Measurements from ENCODE around the gene SLC15A3. TPM values are rescaled to one million over a fixed set of nuclear protein-coding genes. Genes with fewer than 3 reads are reported as not detected.

Gene SLC15A3
- 0.54 to 1.6 TPM (median 0.62 TPM) in 3 replicates for total RNA-seq
- long read RNA-seq, partial matches to known transcripts: 0 of 1 reads
- long read RNA-seq, other reads (novel, unspliced or antisense): 0 of 1 reads

- H3K4me3 Mint-ChIP-seq (ENCODE audit: unreplicated experiment): peak within 1 kb of the TSS; percentile 56
Measured at GRCh38 chr11:60951904-60952741, at the start of gene SLC15A3. SLC15A3 (minus strand) TSS chr11:60952176; CDS start chr11:60951551, 625 bp downstream.

GRCh38 chr11:61000426-61000825 lies 48.5 kb upstream of the SLC15A3 start:
- TF ChIP-seq CTCF (IDR thresholded peaks at IDR 0.05): no peak
- peaks cover 8% of the 10 kb centered on the region for H3K27me3 Mint-ChIP-seq (ENCODE audit: low read depth)
- no peaks in the 10 kb centered on the region for H3K9me3 Mint-ChIP-seq (ENCODE audit: low read depth)
- DNase-seq (ENCODE audit: low spot score): peak; percentile 54
- peaks cover 11% of the 10 kb centered on the region for H3K4me1 Mint-ChIP-seq (ENCODE audit: low read depth)
- no peaks in the 10 kb centered on the region for H3K36me3 Mint-ChIP-seq (ENCODE audit: low read depth)
- no peak overlapping the region for H3K4me3 Mint-ChIP-seq (ENCODE audit: unreplicated experiment)
- no peak overlapping the region for H3K27ac Mint-ChIP-seq (ENCODE audit: unreplicated experiment)

More at GRCh38 chr11:60951904-60952741, at the start of gene SLC15A3:
- no peak for DNase-seq (ENCODE audit: low spot score)
- Mint-ChIP-seq H3K9me3 (ENCODE audit: low read depth) (no peaks in the 10 kb centered on the region), H3K27ac (ENCODE audit: unreplicated experiment) (peak within 1 kb of the TSS; percentile 24), H3K36me3 (ENCODE audit: low read depth) (no peaks in the 10 kb centered on the region), H3K4me1 (ENCODE audit: low read depth) (peaks cover 10% of the 10 kb centered on the region), H3K27me3 (ENCODE audit: low read depth) (peaks cover 13% of the 10 kb centered on the region)
- no peak for TF ChIP-seq CTCF (IDR thresholded peaks at IDR 0.05)

- no peaks in the 10 kb centered on the region for H3K9me3 Mint-ChIP-seq (ENCODE audit: low read depth)
- peaks cover 29% of the 10 kb centered on the region for H3K27me3 Mint-ChIP-seq (ENCODE audit: low read depth)
- H3K4me3 Mint-ChIP-seq (ENCODE audit: unreplicated experiment): no peak overlapping the region
- H3K27ac Mint-ChIP-seq (ENCODE audit: unreplicated experiment): no peak overlapping the region
- TF ChIP-seq CTCF (IDR thresholded peaks at IDR 0.05): no peak
- no peaks in the 10 kb centered on the region for H3K4me1 Mint-ChIP-seq (ENCODE audit: low read depth)
- no peaks in the 10 kb centered on the region for H3K36me3 Mint-ChIP-seq (ENCODE audit: low read depth)
- DNase-seq (ENCODE audit: low spot score): peak; percentile 75
Measured at GRCh38 chr11:60996381-60997138, 44.6 kb upstream of the SLC15A3 start.

GRCh38 chr11:60995798-60996197 lies 43.8 kb upstream of the SLC15A3 start:
- no peak overlapping the region for H3K27ac Mint-ChIP-seq (ENCODE audit: unreplicated experiment)
- no peaks in the 10 kb centered on the region for H3K36me3 Mint-ChIP-seq (ENCODE audit: low read depth)
- no peaks in the 10 kb centered on the region for H3K4me1 Mint-ChIP-seq (ENCODE audit: low read depth)
- H3K27me3 Mint-ChIP-seq (ENCODE audit: low read depth): peaks cover 30% of the 10 kb centered on the region
- no peak for DNase-seq (ENCODE audit: low spot score)
- no peak overlapping the region for H3K4me3 Mint-ChIP-seq (ENCODE audit: unreplicated experiment)
- H3K9me3 Mint-ChIP-seq (ENCODE audit: low read depth): no peaks in the 10 kb centered on the region
- TF ChIP-seq CTCF (IDR thresholded peaks at IDR 0.05): no peak

GRCh38 chr11:60994541-60995080 lies 42.6 kb upstream of the SLC15A3 start:
- TF ChIP-seq CTCF (IDR thresholded peaks at IDR 0.05): no peak
- no peaks in the 10 kb centered on the region for H3K9me3 Mint-ChIP-seq (ENCODE audit: low read depth)
- peaks cover 29% of the 10 kb centered on the region for H3K27me3 Mint-ChIP-seq (ENCODE audit: low read depth)
- H3K27ac Mint-ChIP-seq (ENCODE audit: unreplicated experiment): no peak overlapping the region
- no peaks in the 10 kb centered on the region for H3K36me3 Mint-ChIP-seq (ENCODE audit: low read depth)
- DNase-seq (ENCODE audit: low spot score): peak; percentile 17
- H3K4me1 Mint-ChIP-seq (ENCODE audit: low read depth): no peaks in the 10 kb centered on the region
- H3K4me3 Mint-ChIP-seq (ENCODE audit: unreplicated experiment): no peak overlapping the region
